HTERT RPE-1 (cell line): ENCODE data around the gene E2F4.

Experiments used
- in situ Hi-C: fragments of 300-500 bp; cut with MboI; formaldehyde crosslinking; loops from 4 replicates; pipeline ENCODE4 v1.14.3; 2020; ENCODE audit warnings: low sequenced_read_pairs

Gene E2F4, protein sequence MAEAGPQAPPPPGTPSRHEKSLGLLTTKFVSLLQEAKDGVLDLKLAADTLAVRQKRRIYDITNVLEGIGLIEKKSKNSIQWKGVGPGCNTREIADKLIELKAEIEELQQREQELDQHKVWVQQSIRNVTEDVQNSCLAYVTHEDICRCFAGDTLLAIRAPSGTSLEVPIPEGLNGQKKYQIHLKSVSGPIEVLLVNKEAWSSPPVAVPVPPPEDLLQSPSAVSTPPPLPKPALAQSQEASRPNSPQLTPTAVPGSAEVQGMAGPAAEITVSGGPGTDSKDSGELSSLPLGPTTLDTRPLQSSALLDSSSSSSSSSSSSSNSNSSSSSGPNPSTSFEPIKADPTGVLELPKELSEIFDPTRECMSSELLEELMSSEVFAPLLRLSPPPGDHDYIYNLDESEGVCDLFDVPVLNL

DNA sequence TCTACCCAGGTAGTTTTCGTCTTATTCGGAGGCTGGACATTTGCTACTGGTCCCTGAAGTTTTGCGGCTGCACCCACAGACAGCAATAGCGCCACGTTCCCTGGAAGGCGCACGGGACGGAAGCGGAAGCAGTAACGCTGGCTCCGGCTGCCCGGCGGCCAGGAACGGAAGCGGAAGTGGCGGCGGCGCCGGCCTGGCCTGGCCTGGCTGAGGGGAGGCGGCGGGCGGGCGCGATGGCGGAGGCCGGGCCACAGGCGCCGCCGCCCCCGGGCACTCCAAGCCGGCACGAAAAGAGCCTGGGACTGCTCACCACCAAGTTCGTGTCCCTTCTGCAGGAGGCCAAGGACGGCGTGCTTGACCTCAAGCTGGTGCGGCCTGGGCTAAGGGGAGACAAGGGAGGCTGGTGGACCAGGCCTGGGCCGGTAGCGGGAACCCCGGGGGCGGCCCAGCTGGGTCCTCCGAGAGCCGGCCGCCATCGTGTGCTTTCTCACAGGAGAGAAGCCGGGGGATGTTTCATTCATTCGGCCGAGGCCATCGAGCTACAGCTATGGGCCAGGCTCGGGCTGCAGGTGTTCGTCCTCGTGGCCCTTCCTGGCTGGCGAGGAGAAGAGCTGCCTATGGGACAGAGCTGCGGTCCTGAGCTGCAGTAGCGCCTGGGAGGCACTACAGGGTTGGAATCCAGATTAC is at the start of gene E2F4:
E2F4 (plus strand) TSS at position 161 of the 687 bp plus-strand sequence; CDS start at position 234, 73 bp downstream.
- in situ Hi-C loops, result no loop called here

DNA sequence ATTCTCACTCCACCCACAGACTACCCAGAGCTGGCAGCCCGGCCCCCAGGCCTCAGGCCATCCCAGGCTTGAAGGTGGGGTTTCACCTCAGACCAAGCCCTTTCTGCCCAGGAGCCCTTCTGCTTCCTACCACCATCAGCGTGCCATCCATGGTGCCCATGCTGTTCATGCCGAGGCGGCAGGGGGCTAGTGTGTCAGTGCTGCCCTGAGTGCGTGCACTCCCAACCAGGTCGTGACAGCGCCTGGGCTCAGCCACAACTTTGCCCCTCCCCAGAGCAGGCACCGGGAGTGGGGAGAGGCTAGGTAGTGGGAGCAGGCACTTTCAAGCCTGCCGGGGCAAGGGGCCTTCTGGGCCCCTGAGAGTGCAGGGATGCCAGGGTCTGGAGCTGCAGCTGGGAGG is 49.6 kb upstream of the E2F4 start:
- in situ Hi-C loops, result no loop called here

DNA sequence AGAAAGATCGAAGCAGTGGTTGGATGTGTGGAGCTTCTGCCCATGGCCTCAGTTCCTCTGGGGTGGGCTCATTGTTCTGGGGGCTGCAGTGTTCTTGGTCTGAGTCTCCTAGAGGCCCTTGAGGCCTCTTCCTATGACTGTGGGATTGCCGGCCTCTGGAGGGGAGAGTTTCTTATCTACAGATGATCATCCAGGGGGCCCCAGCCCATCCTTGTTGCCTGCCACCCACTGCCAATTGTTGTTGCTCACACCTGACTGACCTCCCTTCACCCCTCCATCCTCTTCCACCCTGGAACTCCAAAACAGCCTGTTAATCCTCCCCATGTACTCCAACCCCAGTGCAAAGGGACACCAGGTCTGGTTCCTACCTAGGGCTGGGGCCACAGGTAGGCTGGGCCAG is 47.0 kb upstream of the E2F4 start:
- in situ Hi-C loops, result no loop called here

DNA sequence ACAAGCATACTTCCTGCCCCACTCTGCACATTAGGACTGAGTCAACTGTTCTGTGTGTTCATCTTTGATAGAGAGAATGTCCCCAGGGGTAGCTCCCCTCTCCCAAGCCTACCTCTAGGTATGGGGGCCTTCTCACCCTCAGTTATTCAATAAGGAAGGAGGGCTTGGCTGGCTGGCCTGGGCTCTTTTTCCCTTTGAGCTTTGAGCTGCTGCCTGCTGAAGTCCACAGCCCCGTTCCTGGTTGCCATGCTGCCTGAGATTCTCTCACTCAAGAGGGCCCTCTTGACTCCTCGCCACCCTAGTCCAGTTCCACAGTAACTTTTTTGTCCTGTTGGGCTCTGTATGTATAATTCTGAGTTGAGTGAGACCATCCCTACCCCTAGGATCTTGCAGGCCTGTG is 46.2 kb upstream of the E2F4 start:
- in situ Hi-C loops, result no loop called here

DNA sequence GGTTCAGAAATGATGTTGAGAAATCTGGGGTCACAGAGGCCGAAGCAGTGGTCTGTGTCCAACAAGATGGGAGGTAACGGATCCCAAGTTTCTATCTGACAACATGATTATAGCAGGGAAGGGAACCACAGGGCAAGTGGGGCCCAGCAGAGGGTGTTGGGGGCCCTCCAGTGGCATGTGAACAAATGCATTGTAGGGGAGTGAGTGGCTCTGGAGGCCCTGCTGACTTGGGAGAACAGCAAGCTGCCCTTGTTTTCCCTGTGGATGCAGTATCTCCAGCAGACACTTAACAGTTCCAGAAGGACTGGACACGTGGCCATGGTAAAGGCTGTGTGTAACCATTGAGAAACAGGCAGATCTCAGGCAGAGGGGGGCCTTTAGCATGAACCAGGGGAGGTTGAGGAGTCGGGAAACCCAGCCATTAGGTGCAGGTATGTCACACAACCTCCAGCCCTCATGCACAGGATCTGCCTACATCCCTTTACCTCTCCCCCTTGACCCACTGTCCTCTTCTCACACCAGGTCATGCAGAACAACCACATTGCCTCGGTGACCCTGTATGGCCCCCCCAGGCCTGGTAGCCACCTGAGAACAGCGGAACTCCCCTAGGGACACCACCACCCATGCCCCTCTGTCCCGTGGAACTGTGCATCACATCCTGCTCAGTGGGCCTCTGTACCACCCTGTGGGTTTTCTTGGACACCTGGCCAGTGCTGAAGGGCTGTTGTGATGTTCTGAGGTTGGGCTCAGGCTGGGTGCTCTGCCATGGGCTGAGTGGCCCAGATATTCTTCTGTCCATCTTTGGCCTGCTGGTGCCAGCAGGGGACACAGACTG is 45.2 kb upstream of the E2F4 start:
- in situ Hi-C loops, result no loop called here

DNA sequence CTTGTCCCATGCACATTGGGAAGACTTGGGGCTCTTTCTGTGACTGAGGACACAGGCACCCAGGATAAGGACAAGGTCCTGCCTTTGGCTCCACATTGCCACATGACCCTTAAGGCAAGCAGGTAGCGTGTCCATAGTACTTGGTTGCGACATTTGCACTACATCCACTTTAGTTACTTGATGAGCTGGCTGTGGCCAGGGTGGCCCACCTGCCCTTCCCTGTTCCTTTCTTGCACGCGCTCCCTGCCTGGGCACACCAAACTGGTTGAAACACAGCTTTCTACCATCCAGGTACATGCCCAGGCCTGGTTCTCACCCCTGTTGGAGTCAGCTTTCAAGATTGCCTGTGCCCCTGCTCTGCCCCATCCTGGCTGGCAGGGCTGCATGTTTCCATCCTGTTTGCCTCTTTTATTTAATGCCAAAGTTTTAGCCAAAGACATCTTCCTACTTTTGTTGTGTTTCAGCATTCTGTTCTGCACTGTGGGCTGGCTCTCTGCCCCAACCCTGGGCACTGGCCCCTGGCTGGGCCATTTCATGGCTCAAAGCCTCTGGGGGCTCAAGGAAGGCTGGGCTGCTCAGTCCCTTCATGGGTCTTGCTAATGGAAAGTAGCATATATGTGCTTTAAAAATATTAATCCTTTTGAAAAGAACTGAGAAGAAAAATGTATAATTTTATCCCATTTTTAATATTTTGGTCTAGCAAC is 44.4 kb upstream of the E2F4 start:
- in situ Hi-C loops, result no loop called here

DNA sequence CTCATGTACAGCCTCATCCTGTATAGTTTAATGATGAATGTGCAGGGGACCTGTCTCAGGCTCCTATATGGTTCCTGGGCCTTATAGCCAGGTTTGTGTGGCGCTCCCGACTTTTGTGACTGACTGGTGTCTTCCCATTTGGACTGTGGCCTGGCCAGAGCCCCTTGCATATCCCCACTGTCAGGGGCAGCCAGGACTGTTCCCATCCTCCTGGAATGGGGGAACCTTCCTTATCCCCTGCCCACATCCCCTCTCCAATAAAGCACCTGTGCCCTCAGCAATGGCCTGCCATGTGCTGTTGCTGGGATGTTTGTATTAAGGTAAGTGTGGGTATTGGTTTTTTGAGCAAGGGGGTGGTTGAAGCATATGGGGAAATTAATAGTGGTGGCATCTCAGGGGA is 43.7 kb upstream of the E2F4 start:
- in situ Hi-C loops, result no loop called here

DNA sequence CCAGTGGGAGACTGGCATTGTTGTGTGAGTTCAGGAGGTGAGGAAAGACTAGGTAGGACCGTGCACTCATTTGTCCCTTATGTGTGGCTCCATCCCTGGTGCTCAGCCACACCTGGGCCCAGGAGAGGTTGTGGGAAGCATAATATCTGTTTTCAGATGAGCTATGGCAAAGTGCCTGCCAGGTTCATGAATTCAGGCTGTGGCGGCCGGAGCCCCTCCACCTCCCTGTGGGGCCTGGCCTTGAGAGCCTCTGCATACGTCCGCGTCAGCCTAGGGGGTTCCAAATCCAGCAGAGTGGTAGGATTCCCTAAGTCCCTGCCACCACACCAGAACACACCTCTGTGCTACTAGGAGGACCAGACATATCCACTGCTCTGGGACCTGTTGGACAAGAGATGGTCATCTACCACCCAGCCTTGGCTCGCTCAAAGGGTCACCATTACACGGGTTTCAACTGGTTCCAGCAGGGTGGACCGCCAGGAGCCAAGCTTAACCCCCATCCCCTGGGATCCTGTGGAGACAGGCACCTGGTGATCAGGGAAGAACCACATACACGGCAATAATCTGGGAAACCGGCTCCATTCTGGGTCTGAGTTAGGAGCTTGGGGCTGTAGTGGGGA is 43.2 kb upstream of the E2F4 start:
- in situ Hi-C loops, result no loop called here

DNA sequence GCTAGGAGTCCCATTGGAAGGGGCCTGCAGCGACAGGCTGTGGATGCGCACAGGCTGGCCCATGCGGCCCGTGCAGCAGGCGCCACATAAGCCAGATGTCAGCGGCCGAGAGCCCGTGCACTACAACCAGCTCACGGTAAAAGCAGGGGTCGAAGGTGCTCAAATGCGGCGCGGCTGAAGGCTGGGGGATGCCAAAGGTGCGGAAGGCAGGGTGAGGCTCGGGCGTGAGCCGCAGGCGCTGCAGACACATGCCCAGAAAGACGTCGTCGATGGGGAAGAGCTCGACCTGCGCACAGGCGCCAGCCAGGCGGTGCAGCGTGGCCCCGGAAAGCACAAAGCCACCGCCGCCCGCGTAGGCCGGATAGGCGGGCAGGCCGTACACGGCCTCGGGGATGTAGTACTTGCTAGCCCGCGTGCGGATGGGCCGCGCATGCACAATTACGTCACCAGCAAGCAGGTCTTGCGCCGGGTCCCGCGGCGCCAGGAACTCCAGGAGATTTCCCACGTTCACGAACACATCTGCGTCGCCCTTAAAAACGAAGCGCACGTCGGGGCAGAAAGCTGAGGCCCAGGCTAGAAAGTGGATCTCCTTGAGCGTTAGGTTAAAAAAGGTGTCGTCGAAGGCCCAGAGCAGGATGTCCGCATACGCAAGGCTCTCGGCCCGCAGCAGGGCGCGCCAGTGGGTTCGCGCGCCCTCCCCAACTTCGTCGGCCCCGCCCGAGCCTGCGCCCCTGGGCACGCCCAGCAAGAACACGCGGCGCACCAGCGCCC is 42.5 kb upstream of the E2F4 start:
- in situ Hi-C loops, result no loop called here

DNA sequence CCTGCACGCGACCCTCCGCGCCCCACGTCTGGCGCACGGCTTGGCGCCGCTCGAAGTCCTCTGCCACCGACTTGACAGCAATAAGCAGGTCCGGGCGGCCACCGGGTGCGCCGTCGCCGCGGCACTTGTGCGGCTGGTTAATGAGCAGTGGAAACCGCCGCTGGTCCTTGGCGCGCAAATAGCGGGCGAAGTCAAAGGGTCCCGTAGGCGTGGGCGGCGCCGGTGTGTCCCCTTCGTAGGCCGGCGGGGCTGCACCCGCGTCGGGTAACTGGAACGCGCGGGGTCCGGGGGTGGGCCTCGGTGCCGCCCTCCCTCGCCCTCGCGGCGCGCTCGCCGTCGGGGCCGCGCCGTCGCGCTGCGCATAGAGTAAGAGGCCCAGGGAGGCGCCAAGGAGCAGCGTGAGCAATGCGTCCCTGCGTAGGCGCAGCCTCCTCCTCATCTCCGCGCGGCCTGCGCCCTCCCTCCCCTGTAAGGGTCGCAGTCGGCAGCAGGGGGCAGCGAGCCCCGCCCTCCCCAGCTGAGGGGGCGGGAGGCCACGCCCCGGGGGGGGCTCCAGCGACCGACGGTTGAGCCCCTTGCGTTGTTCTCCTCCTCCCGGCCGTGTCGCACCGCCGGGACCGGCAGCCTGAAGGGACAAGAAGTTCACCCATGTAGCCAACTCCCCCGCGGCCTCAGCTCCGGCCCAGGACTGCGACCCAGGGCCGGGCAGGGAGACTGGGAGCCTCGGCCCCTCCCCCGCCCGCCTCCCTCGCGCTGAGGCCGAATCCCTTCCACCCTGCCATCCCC is 41.7 kb upstream of the E2F4 start:
- in situ Hi-C loops, result no loop called here

DNA sequence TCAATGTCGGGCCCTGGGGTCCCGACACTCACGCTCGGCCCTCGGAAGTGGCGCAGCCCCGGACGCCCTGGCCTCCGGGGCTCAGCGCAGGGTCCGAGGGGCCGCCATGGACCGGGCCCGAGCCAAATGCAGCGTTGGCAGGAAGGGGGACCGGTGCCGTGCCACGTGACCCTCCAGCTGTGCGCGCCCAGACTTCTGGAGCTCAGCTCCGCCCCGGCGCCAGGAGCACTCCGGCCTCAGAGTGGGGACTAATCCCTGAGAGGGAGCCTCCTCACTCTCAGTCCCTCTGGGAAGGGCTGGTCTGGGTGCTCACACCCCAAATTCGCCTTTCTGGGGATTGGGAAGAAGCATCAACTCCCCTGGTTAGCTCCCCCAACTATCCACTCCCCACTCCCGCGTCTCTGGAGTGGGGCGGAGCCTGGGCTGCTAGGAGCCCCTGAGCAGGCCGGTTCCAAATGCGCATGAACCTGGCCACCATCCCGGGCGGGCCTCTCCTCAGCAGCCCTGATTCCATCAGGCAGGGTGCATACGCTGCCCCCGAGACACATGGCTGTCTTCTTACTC is 41.0 kb upstream of the E2F4 start, which contains the start of gene B3GNT9:
B3GNT9 (minus strand) TSS at position 166 of the 564 bp plus-strand sequence. CDS start 513 bp downstream, outside the sequence.
- in situ Hi-C loops, result no loop called here

DNA sequence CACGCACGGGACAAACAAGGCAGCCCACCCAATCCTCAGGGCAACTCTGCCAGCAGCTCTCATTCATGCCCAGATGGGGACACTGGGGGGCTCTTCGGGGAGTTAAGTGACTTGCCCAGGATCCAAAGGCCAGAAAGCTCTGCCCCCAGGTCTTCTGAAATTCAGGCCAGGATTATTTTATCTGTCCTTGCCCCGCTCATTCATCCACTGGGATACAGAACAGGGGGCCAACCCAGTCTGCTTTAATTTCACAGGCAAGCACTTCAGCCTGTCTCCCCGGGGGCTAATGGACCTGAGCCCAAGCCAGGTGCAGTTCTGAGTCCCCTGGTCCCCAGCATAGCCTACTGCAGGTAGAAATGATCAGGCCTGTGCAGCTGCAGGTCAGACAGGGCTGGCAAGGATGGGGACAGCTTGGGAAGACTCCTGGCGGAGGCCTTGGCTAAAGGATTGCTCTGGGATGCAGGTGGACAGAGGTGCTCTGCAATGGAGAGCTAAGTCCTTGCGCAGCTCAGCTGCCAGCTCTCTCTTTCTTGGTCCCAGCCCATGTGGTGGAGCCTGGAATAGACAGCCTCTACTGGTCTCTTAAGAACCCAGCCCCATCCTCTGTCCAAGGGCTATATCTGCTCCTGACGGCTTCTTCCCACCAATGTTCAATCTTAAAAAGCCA is 40.4 kb upstream of the E2F4 start:
- in situ Hi-C loops, result no loop called here

DNA sequence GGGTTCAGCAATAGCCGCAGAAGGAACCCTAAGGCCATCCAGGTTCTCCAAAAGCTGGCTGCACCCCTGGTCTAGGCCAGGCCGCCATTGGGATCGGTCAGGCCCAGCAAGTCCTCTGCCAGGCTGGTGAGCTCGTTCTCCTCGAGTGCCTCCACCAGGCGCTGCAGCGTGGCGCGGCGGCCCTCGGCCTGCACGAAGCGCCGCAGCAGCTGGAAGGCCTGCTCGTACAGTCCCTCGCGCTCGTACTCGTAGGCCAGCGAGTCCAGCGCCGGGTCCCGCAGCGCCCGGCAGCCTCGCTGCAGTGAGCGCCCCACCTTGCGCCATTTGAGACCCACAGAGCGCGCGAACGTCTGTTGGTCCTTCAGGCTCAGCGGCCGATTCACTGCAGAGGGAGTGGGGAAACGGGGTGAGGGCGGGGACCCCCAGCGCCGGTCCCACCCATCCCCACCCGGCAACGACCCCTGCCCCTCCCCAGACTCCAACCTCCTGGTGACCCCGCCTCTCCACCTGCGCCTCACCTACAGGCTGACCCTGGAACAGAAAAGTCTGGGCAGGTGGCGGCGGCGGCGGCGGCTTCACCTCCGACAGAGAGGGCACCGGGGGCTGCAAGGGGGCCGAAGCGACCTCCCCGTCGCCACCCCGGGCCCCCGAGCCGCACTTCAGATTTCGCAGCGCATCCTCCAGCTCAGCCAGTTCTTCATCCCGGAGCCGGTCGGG is 37.2 kb upstream of the E2F4 start:
- in situ Hi-C loops, result no loop called here

DNA sequence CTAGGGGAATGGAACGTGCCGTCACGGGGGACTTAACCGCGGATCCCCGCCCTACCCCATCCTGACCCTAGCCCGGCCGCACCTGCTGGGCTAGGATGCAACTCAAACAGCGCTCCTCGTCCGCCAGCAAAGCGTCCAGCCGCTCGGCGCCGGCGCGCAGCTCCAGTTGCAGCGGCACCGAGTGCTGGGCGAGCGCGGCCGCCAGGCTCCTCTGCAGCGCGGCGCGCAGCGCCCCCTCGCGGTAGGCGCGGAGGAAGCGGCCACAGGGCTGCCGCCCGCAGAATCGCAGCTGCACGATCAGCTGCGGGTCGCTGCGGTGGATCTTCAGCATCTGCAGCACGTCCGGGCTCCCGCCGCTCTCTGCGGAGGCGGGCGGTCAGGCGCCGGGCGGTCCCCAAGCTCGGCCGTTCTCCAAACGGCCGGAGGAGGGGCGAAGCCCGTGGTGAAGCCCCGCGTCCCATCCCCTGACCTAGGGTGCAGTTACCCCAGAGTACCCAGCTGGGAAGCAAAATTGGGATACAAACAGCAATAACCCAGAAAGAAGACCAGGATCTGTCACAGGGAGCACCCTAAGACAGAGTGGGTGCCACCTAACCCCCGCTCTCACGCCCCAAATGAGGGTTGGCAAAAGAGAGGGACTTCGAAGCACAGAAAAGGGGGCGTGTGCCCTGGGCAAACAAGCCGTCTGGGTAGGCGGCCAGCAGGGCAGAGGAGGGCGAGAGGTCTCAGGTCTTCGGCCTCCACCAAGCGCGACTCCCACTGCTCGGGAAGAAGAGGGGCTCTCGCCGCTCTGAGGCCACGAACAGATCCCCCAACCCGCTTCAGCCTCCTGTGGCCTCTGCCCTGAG is 36.4 kb upstream of the E2F4 start:
- in situ Hi-C loops, result no loop called here

DNA sequence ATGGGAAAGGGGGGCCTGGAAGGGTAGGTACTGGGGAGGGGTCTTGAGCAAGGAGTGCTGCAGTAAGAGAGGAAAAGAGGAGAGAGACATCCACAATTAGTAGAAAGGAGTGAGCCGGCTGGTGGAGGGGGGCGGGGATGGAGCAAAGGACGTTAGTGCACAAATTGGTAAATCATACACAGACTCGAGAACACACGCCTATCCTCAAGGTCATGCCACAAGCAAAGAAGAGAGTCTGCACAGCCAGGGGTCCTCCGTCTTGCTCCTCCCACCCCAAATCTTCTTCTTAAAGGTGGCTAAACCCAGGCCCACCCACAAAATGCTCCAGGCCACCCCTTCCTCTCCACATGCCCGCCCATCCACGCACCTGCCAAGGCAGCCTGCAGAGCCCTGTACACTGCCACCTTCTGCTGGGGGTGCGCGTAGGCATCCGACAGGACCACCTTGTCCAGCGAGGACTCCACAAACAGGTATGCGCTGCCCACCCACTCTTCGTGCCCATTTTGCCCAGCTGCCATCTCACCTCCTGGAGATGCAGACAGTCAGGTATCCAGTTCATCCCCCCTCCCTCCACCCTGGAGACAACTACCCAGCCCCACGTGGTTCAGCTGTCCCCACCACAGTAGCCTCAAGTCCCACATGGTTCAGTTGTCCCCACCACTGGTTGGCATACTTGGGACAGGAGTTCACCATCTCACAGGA is 35.7 kb upstream of the E2F4 start:
- in situ Hi-C loops, result no loop called here
